Measurements from ENCODE around the gene APOL5.

The APOL5 gene

DNA sequence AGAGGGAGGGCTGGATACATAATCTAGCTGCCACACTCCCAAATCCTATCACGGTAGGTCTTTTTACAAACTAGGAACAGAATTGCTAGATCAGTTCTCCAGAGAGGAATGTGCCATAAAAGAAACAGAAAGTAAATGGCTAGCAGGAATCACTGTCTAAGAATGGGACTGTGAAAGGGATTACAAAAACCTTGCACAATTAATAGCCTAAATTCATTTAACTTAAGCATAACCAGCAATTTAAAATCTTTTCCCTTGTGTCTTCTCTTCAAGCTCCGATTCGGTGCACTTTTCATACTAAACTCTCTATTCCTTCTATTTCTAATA is 35.2 kb downstream of the APOL5 start:
- H3K4me3 ChIP-seq: no peak overlapping the region
- peaks cover 48% of the 10 kb centered on the region for H3K4me1 ChIP-seq
- no peak overlapping the region for H3K27ac ChIP-seq
- no peak overlapping the region for H3K9ac ChIP-seq
- no peak for TF ChIP-seq Cebpa-rat (IDR thresholded peaks at IDR 0.05)
- H4K20me1 ChIP-seq: peaks cover 48% of the 10 kb centered on the region
- no peaks in the 10 kb centered on the region for H3K9me3 ChIP-seq
- no peaks in the 10 kb centered on the region for H3K36me3 ChIP-seq
- peak overlapping the region; percentile 66 for H3K4me2 ChIP-seq
- H3K27me3 ChIP-seq: peaks cover 35% of the 10 kb centered on the region

DNA sequence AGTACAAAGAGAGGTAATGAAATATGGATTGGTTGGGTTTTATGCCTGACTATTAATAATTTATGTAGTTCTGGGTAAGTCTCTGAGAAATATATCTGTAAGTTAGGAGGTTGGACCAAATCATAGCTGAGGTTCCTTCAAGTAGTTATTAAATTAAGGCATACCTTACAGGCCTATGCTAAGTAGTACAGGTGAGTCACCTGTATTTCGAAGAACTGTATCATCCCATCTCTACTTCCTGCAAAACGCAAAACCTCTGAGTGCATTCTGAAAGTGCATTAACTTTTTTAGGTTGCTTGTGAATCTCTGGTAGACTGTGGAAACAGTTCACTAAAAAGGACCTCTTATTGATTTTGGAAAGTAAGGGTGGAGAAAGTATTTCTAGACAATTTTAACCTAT is 37.1 kb downstream of the APOL5 start:
- H3K36me3 ChIP-seq: no peaks in the 10 kb centered on the region
- no peak overlapping the region for H3K4me2 ChIP-seq
- H3K9ac ChIP-seq: no peak overlapping the region
- peaks cover 36% of the 10 kb centered on the region for H3K4me1 ChIP-seq
- peaks cover 21% of the 10 kb centered on the region for H3K27me3 ChIP-seq
- H3K4me3 ChIP-seq: no peak overlapping the region
- H3K9me3 ChIP-seq: no peaks in the 10 kb centered on the region
- TF ChIP-seq Cebpa-rat (IDR thresholded peaks at IDR 0.05): no peak
- no peak overlapping the region for H3K27ac ChIP-seq
- peaks cover 29% of the 10 kb centered on the region; the same call in 1 of the 2 replicates for H4K20me1 ChIP-seq

DNA sequence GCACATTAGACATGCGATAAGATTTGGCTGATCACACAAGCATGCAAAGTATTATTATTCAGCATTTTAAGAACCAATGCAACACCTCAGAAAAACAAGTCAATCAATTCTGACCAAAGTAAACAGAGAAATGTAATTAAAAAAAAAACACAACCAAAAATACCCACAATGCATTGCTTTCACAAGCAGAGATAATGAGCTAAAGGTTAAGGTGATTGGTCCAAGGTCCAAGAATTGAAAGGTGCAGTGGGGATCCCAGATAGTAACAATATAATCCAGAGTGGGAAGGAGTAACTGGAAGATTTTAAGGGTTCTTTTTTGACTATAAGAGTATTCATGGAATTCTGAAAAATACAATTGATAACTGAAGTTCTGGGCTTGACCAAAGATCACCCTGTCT is 39.0 kb downstream of the APOL5 start:
- Histone ChIP-seq H4K20me1 (peaks cover 12% of the 10 kb centered on the region; the same call in 1 of the 2 replicates), H3K4me2 (no peak overlapping the region), H3K36me3 (no peaks in the 10 kb centered on the region), H3K27ac (no peak overlapping the region), H3K27me3 (peaks cover 9% of the 10 kb centered on the region; the same call in 1 of the 2 replicates), H3K9me3 (no peaks in the 10 kb centered on the region), H3K4me3 (no peak overlapping the region), H3K4me1 (peaks cover 16% of the 10 kb centered on the region), H3K9ac (no peak overlapping the region)
- no peak for TF ChIP-seq Cebpa-rat (IDR thresholded peaks at IDR 0.05)

DNA sequence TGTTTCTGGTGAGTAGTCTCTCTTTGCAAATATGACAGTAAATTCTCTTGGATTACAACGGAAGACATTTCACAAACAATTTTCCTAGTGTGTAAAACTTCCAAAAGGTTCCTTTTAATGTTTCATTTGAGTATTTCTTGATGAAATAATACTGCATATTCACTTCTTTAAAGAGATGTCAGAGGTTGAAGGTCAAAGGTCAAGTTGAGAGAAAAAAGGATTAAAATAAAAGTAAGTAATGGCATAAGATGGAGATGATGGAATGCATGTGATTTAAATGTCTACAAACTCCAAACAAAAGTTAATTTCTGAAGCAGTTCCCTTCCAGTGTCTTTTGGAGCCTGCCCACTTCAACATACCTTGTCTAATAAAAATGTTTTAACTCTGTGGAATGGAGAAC is 40.7 kb downstream of the APOL5 start:
- H3K9ac ChIP-seq: no peak overlapping the region
- no peaks in the 10 kb centered on the region for H3K4me1 ChIP-seq
- no peak for TF ChIP-seq Cebpa-rat (IDR thresholded peaks at IDR 0.05)
- H3K9me3 ChIP-seq: no peaks in the 10 kb centered on the region
- H3K27ac ChIP-seq: no peak overlapping the region
- H3K4me2 ChIP-seq: no peak overlapping the region
- no peak overlapping the region for H3K4me3 ChIP-seq
- H3K36me3 ChIP-seq: no peaks in the 10 kb centered on the region
- H4K20me1 ChIP-seq: no peaks in the 10 kb centered on the region
- no peaks in the 10 kb centered on the region; the same call in 1 of the 2 replicates for H3K27me3 ChIP-seq

DNA sequence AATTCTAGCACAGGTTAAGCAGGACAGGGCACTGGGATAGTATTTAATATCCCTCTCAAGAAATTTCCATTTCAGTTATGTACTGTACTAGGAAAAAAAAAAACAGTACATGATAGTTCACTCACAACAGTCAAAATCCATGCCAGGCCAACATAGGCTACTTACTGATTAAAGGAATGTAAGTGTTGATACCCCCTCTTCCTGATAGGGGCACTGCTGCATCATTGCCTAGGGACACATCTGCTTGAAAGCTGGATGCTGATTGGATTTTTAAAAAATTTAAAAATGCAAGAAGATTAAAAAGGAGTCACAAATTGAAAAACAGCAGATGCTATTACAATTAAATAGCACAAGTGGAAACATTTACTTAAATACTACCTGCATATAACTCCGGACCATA is 43.4 kb downstream of the APOL5 start:
- H4K20me1 ChIP-seq: no peaks in the 10 kb centered on the region
- H3K27ac ChIP-seq: no peak overlapping the region
- no peaks in the 10 kb centered on the region for H3K27me3 ChIP-seq
- H3K4me3 ChIP-seq: no peak overlapping the region
- H3K4me2 ChIP-seq: no peak overlapping the region
- no peaks in the 10 kb centered on the region for H3K4me1 ChIP-seq
- no peaks in the 10 kb centered on the region for H3K9me3 ChIP-seq
- no peaks in the 10 kb centered on the region for H3K36me3 ChIP-seq
- H3K9ac ChIP-seq: no peak overlapping the region
- TF ChIP-seq Cebpa-rat (IDR thresholded peaks at IDR 0.05): no peak

DNA sequence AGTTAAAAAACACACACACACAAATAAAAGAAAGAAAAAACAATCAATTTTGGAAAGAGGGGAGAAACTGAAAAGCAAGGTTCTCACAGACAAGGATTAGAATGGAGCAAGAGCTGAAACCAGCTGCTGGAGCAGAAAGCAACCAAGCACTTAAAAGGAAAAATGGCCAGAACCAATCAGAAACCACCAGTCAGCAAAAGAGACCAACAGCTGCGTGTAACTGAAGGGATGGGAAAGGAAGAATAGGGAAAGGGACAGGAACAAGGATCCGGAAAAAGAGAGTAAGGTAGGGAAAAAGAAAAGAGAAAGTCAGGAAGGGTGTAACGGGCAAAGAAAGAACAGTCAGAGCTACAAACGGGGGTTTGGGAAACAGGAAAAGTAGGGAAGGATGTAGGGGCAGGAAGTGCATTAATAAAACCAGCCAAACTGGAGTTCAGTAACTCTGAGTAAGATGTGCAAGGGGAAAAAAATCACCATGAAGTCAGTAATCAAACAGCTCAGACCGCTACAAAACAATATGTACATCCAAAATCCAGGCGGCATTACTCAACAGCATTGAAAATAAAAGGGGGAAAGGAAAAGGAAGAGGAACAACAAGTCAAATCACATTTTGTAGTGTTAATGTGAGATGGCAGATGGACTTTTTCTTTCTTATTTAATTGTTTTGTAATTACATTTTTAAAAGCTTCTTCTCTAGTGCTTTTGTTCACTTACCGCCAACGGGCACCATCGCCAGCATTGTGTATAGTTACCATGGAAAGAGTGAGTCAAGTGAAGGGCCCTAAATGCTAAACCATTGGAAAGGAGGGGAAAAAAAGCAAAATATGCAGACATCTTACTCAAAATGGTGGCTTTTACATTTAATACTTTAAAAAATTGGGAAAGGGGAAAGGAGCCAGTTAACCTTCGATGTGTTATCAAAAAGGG is 49.2 kb downstream of the APOL5 start:
- H3K27me3 ChIP-seq: no peaks in the 10 kb centered on the region
- no peak overlapping the region for H3K9ac ChIP-seq
- no peak overlapping the region for H3K4me2 ChIP-seq
- no peak overlapping the region for H3K27ac ChIP-seq
- TF ChIP-seq Cebpa-rat (IDR thresholded peaks at IDR 0.05): no peak
- H3K4me1 ChIP-seq: no peaks in the 10 kb centered on the region
- H4K20me1 ChIP-seq: no peaks in the 10 kb centered on the region
- no peak overlapping the region for H3K4me3 ChIP-seq
- H3K36me3 ChIP-seq: no peaks in the 10 kb centered on the region
- no peaks in the 10 kb centered on the region for H3K9me3 ChIP-seq

DNA sequence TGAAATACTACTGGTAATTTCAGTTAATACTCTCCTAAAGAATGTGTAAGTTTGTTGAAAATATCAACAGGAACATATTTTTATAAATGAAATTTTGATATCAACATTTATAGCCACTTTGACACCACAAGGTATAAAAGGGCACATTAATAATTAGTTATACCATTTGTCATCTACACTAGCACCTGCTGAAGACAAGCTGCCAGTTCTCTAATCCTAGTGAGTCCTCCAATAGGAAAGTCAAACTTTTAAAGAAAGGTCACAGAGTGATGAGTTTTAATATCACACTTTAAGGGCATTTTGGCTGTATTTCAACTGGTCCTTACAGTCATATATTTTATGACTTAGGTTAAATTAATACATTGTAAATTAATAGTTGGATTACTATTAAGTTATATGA is 52.3 kb downstream of the APOL5 start:
- Histone ChIP-seq H3K9ac (no peak overlapping the region), H3K4me3 (no peak overlapping the region), H4K20me1 (no peaks in the 10 kb centered on the region), H3K27ac (no peak overlapping the region), H3K9me3 (no peaks in the 10 kb centered on the region), H3K4me2 (no peak overlapping the region), H3K4me1 (no peaks in the 10 kb centered on the region), H3K27me3 (no peaks in the 10 kb centered on the region), H3K36me3 (no peaks in the 10 kb centered on the region)
- no peak for TF ChIP-seq Cebpa-rat (IDR thresholded peaks at IDR 0.05)

DNA sequence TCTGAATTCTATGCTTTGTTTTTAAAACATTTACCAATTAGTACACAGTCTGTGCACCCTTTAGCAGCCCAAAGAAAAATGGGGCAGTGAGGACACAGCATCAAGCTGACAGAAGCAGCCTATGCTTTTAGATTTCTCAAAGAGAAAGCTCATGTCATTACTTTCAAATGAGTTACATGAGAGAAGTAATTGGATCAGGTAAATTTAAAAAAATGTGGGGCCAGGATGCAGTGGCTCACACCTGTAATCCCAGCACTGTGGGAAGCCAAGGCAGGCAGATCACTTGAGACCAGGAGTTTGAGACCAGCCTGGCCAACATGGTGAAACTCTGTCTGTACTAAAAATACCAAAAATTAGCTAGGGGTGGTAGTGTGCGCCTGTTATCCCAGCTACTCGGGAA is 57.7 kb downstream of the APOL5 start:
- H3K4me2 ChIP-seq: no peak overlapping the region
- TF ChIP-seq Cebpa-rat (IDR thresholded peaks at IDR 0.05): no peak
- H3K4me1 ChIP-seq: no peaks in the 10 kb centered on the region
- no peak overlapping the region for H3K4me3 ChIP-seq
- no peaks in the 10 kb centered on the region for H3K27me3 ChIP-seq
- no peaks in the 10 kb centered on the region for H3K9me3 ChIP-seq
- H3K36me3 ChIP-seq: no peaks in the 10 kb centered on the region
- H3K9ac ChIP-seq: no peak overlapping the region
- no peaks in the 10 kb centered on the region for H4K20me1 ChIP-seq
- H3K27ac ChIP-seq: no peak overlapping the region

DNA sequence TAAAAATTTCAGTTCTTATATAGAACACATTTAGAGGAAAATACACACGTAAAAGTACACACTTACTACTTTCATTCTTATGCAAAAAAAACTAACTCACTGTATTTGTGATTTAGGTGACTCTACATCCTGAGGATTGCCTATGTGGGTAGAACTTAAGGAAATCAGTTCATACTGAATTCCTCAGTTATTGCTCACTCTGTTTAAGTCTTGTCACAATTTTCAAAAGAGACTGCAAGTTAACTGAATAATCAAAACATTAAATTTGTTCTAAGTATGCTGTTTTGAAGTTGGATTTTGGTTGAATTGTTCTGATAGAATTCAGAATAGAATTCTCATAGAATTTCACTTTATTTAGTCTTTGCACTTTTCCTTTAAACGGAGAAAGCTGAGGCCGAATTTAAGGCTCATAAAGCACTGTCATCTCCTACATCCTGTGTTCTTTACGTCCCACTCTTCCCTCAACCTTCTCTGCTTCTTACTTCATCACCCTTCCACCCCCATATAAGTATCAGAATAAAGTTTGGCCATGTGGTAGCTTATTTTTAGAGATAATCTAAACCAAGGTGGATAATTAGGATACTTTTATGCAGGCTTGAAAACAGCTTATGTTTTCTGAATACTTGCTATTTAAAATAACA is 59.8 kb downstream of the APOL5 start:
- Histone ChIP-seq H3K4me2 (no peak overlapping the region), H3K27ac (no peak overlapping the region), H3K4me3 (no peak overlapping the region), H3K36me3 (no peaks in the 10 kb centered on the region), H3K27me3 (no peaks in the 10 kb centered on the region), H3K4me1 (peaks cover 9% of the 10 kb centered on the region), H3K9ac (no peak overlapping the region), H3K9me3 (no peaks in the 10 kb centered on the region), H4K20me1 (no peaks in the 10 kb centered on the region)
- no peak for TF ChIP-seq Cebpa-rat (IDR thresholded peaks at IDR 0.05)
